Left cardiac atrium (tissue), 4 donors: Measurements from ENCODE around the gene RGS6. TPM values are rescaled to one million over a fixed set of nuclear protein-coding genes. Genes with fewer than 3 reads are reported as not detected.

Source experiments
- ATAC-seq, 2 donors: fragments of 200-7000 bp; cut with Tn5 transposase; one replicate each; pipeline ENCODE4 v1.9.1; 2020; ENCODE audit warnings: mild to moderate bottlenecking in 2 of 2, moderate library complexity in 2 of 2
- DNase-seq: peaks from one replicate; pipeline ENCODE4 v3.0.0-alpha.2; 2020
- intact Hi-C, 2 donors: fragments of 100-400 bp; cut with DNase I; formaldehyde crosslinking; loops; one replicate each; pipeline versions ENCODE4 v1.14.1 to v1.15.1; 2022 to 2023
- total RNA-seq, 2 donors: library from RNA; stranded (reverse); fragmentation: NEBNext Ultra II Directional; extraction: Animal tissue kit (Norgen Biotek cat#: 25700); gene quantifications; one replicate each; pipeline ENCODE4 v1.2.1, GENCODE V29; 2021
- donor health status: DM: no; HTN: yes; CAD: no.
- donor health status: DM: no; HTN: yes; CAD: no; lungs with severe emphysema.
- donor health status: DM: yes; HTN: yes; CAD: no.
- donor health status: Dilated cardiomyopathy.

RGS6 gene
- total RNA-seq, 2 donors from 2014 or later, result 12.4 to 18.5 TPM

GRCh38 chr14:72404998-72405397 lies 472.8 kb downstream of the RGS6 start:
- DNase-seq, result no peak
- intact Hi-C loops, result no loop called here
- ATAC-seq, result no peak

GRCh38 chr14:72408020-72408419 lies 475.8 kb downstream of the RGS6 start:
- ATAC-seq, result no peak
- DNase-seq, result no peak
- intact Hi-C loops, result no loop called here

GRCh38 chr14:72409047-72409446 lies 476.8 kb downstream of the RGS6 start:
- DNase-seq (no peak), ATAC-seq (no peak)
- intact Hi-C loops, result no loop called here

GRCh38 chr14:72416081-72416849 lies 484.0 kb downstream of the RGS6 start:
- ATAC-seq (no peak), DNase-seq (no peak)
- intact Hi-C loops, result no loop called here

GRCh38 chr14:72416892-72417291 lies 484.7 kb downstream of the RGS6 start:
- DNase-seq, result no peak
- ATAC-seq, result peak in 1 of 2 donors; percentile 63
- intact Hi-C loops, result no loop called here

GRCh38 chr14:72418806-72419205 lies 486.6 kb downstream of the RGS6 start:
- ATAC-seq (no peak), DNase-seq (no peak)
- intact Hi-C loops, result no loop called here

GRCh38 chr14:72419226-72419775 lies 487.1 kb downstream of the RGS6 start:
- DNase-seq (no peak), ATAC-seq (no peak)
- intact Hi-C loops, result no loop called here

- DNase-seq (peak; percentile 66), ATAC-seq (peak in 1 of 2 donors; percentile 44)
- intact Hi-C loops, result loop anchor here in 1 of 2 donors (10.0 kb wide), 2 partner anchors 396 to 486 kb away; partner anchors contain the start of gene RGS6
Observed at GRCh38 chr14:72420749-72421474, 488.7 kb downstream of the RGS6 start.

GRCh38 chr14:72423957-72424356 lies 491.7 kb downstream of the RGS6 start:
- DNase-seq (no peak), ATAC-seq (no peak)
- intact Hi-C loops, result loop anchor here in 1 of 2 donors (10.0 kb wide), 2 partner anchors 399 to 489 kb away; partner anchors contain the start of gene RGS6

GRCh38 chr14:72430457-72430856 lies 498.2 kb downstream of the RGS6 start:
- intact Hi-C loops, result no loop called here
- DNase-seq (no peak), ATAC-seq (no peak)

GRCh38 chr14:72432748-72433147 lies 500.5 kb downstream of the RGS6 start:
- ATAC-seq, result no peak
- intact Hi-C loops, result no loop called here
- no peak for DNase-seq

GRCh38 chr14:72433511-72433910 lies 501.3 kb downstream of the RGS6 start:
- intact Hi-C loops, result no loop called here
- ATAC-seq (no peak), DNase-seq (no peak)

GRCh38 chr14:72434856-72435255 lies 502.6 kb downstream of the RGS6 start:
- intact Hi-C loops, result no loop called here
- no peak for ATAC-seq
- no peak for DNase-seq

- intact Hi-C loops, result no loop called here
- ATAC-seq (no peak), DNase-seq (no peak)
Observed at GRCh38 chr14:72439707-72440106, 507.5 kb downstream of the RGS6 start.

- no peak for ATAC-seq
- intact Hi-C loops, result no loop called here
- no peak for DNase-seq
Observed at GRCh38 chr14:72443256-72443655, 511.0 kb downstream of the RGS6 start.

GRCh38 chr14:72443991-72444441 lies 511.8 kb downstream of the RGS6 start:
- intact Hi-C loops, result no loop called here
- ATAC-seq, result no peak
- DNase-seq, result no peak

- intact Hi-C loops, result no loop called here
- ATAC-seq, result no peak
- no peak for DNase-seq
Observed at GRCh38 chr14:72444701-72445100, 512.5 kb downstream of the RGS6 start.

GRCh38 chr14:72448212-72448611 lies 516.0 kb downstream of the RGS6 start:
- no peak for DNase-seq
- no peak for ATAC-seq
- intact Hi-C loops, result no loop called here

- no peak for ATAC-seq
- DNase-seq, result no peak
- intact Hi-C loops, result no loop called here
Observed at GRCh38 chr14:72450473-72451044, 518.3 kb downstream of the RGS6 start.
